ENCODE data around the gene DLG2. TPM values are rescaled to one million over a fixed set of nuclear protein-coding genes. Genes with fewer than 3 reads are reported as not detected.
"Not testable (repeated sequence)": the region's sequence is repeated elsewhere in the genome, so short reads cannot be mapped to it uniquely, and the experiment has no call there.

The DLG2 gene
- total and polyA plus RNA-seq, 7 donors = 0.60 to 25.8 (median 9.7) TPM; not detected in 1

- no peaks in the 10 kb centered on the region for H3K4me1 ChIP-seq
- no peaks in the 10 kb centered on the region for H3K36me3 ChIP-seq
- no peak overlapping the region for H3K4me3 ChIP-seq
- H3K27me3 ChIP-seq = no peaks in the 10 kb centered on the region
- intact Hi-C loops (cut with DNase I) = no loop called here
- 8 to 43% methylated on average over 1 of the region's 1 CpG for WGBS, 2 donors
- H3K9me3 ChIP-seq = no peaks in the 10 kb centered on the region
- DNase-seq = no peak
- no peak overlapping the region for H3K27ac ChIP-seq
- TF ChIP-seq POLR2AphosphoS5 (IDR thresholded peaks at IDR 0.05) (no peak), EP300 (IDR thresholded peaks at IDR 0.05) (no peak), POLR2A (IDR thresholded peaks at IDR 0.05) (no peak)
- TF ChIP-seq, protein P1, sequence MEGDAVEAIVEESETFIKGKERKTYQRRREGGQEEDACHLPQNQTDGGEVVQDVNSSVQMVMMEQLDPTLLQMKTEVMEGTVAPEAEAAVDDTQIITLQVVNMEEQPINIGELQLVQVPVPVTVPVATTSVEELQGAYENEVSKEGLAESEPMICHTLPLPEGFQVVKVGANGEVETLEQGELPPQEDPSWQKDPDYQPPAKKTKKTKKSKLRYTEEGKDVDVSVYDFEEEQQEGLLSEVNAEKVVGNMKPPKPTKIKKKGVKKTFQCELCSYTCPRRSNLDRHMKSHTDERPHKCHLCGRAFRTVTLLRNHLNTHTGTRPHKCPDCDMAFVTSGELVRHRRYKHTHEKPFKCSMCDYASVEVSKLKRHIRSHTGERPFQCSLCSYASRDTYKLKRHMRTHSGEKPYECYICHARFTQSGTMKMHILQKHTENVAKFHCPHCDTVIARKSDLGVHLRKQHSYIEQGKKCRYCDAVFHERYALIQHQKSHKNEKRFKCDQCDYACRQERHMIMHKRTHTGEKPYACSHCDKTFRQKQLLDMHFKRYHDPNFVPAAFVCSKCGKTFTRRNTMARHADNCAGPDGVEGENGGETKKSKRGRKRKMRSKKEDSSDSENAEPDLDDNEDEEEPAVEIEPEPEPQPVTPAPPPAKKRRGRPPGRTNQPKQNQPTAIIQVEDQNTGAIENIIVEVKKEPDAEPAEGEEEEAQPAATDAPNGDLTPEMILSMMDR (IDR thresholded peaks at IDR 0.05) = no peak
Observed at GRCh38 chr11:85123752-85124231, 503.4 kb downstream of the DLG2 start.

GRCh38 chr11:85118151-85118550 lies 509.0 kb downstream of the DLG2 start:
- WGBS, 2 donors = 67 to 81% methylated on average over 1 of the region's 1 CpG
- no peak overlapping the region for H3K27ac ChIP-seq
- no peaks in the 10 kb centered on the region for H3K4me1 ChIP-seq
- no peaks in the 10 kb centered on the region for H3K27me3 ChIP-seq
- intact Hi-C loops (cut with DNase I) = no loop called here
- no peaks in the 10 kb centered on the region for H3K9me3 ChIP-seq
- DNase-seq = no peak
- TF ChIP-seq EP300 (IDR thresholded peaks at IDR 0.05) = no peak
- TF ChIP-seq POLR2AphosphoS5 (IDR thresholded peaks at IDR 0.05) = no peak
- TF ChIP-seq POLR2A (IDR thresholded peaks at IDR 0.05) = no peak
- TF ChIP-seq, protein P1 (IDR thresholded peaks at IDR 0.05) = no peak
- no peaks in the 10 kb centered on the region for H3K36me3 ChIP-seq
- H3K4me3 ChIP-seq = no peak overlapping the region

DNA sequence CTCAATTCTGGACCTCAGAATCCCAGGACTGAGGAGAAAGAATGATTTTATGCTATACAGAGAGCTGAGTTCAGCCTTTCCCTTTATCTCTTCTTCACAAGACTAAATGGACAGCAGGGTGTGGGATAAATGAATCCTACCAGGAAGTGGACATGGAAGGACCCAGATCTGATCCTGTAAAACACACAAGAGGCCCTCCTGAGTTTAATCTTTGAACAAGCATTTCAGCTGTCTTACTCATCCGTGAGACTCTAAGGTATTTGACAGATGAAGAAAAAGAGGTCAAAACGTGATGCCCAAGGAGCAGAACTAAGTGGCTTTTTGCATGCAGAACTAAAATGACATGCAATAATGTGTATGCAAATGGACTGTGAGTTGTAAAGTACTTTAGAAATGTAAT lies 511.3 kb downstream of the DLG2 start:
- Histone ChIP-seq H3K4me1 (no peaks in the 10 kb centered on the region), H3K4me3 (no peak overlapping the region), H3K27ac (no peak overlapping the region), H3K9me3 (no peaks in the 10 kb centered on the region), H3K27me3 (no peaks in the 10 kb centered on the region), H3K36me3 (no peaks in the 10 kb centered on the region)
- TF ChIP-seq POLR2A (IDR thresholded peaks at IDR 0.05) (no peak), EP300 (IDR thresholded peaks at IDR 0.05) (no peak), POLR2AphosphoS5 (IDR thresholded peaks at IDR 0.05) (no peak)
- TF ChIP-seq, protein P1 (IDR thresholded peaks at IDR 0.05) = no peak
- 85 to 90% methylated on average over 2 of the region's 2 CpGs for WGBS, 2 donors
- intact Hi-C loops (cut with DNase I) = no loop called here
- no peak for DNase-seq

DNA sequence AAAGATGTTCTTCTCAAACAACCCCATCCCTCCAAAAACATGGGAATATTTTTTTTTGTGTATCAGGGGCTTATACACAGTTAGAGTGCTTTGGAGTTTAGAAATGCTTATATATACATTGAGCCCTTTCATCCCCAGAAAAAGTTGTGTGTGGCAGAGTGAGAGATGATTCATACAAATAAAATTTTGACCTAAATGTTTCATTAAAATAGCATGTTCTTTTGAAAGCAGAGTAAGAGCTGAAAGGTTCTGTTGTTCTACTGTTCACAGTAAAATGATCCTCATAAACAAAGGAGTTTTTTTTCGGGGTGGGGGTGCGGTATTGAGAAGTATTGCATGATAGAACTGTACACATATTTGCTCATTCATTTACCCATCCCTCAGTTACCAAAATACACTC lies 512.4 kb downstream of the DLG2 start:
- DNase-seq = no peak
- Histone ChIP-seq H3K4me3 (no peak overlapping the region), H3K27me3 (no peaks in the 10 kb centered on the region), H3K36me3 (no peaks in the 10 kb centered on the region), H3K4me1 (no peaks in the 10 kb centered on the region), H3K9me3 (no peaks in the 10 kb centered on the region), H3K27ac (no peak overlapping the region)
- TF ChIP-seq POLR2AphosphoS5 (IDR thresholded peaks at IDR 0.05) = no peak
- TF ChIP-seq, protein P1 (IDR thresholded peaks at IDR 0.05) = no peak
- no peak for TF ChIP-seq EP300 (IDR thresholded peaks at IDR 0.05)
- TF ChIP-seq POLR2A (IDR thresholded peaks at IDR 0.05) = no peak
- 92 to 93% methylated on average over 2 of the region's 2 CpGs for WGBS, 2 donors
- intact Hi-C loops (cut with DNase I) = no loop called here

DNA sequence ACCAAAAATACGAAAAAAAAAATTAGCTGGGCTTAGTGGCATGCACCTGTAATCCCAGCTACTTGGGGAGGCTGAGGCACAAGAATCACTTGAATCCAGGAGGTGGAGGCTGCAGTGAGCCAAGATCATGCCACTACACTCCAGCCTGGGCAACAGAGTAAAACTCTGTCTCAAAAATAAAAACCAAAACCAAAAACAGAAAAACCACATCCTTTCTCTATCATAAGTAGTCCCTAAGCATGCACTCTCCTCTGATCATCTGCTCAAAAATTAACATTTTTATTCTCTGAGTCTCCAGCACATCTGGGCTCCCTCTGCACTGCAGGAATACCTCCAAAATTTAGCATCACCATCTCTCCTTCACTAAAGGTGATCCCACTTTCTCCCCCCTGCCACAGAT lies 516.9 kb downstream of the DLG2 start:
- intact Hi-C loops (cut with DNase I); H3K9me3 ChIP-seq; H3K27me3 ChIP-seq; H3K4me1 ChIP-seq; H3K4me3 ChIP-seq; H3K36me3 ChIP-seq; H3K27ac ChIP-seq; DNase-seq: not testable (repeated sequence)
- WGBS, 2 donors = 86 to 89% methylated on average over 1 of the region's 1 CpG

Measured in sigmoid colon (tissue), 7 donors.